Measurements from ENCODE around the gene CRACDL.
"Not testable (repeated sequence)": the region's sequence is repeated elsewhere in the genome, so short reads cannot be mapped to it uniquely, and the experiment has no call there.

CRACDL gene

DNA sequence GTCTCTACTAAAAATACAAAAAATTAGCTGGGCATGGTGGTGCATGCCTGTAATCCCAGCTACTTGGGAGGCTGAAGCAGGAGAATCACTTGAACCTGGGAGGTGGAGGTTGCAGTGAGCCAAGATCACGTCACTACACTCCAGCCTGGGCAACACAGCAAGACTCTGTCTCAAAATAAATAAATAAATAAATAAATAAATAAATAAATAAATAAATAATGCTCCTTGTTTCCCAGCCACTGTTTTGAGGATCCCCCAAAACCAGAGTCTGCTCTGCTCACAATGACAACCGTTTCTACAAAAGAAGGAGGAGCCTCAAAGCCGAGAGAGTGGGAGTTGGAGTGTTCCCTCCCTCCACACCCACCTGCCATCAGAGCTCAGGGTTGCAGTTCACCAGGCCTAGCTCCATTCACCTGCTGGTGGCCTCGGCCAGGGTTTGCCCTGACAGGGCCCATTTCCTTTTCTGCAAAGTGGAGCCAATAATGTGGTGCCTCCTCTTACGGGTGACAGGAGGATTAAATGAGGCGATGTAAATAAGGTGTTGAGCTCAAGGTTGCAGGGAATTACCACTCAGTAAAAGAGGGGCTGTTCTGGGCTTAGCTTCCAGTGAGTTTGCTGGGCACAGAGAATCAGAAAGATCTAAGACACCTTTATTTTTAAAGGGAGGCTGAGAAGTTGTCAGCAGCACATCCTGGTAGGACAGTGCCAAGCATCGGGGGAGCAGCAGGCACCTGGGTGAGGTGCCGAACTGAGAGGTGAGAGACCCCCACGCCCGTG is 25.5 kb downstream of the CRACDL start:
- Histone ChIP-seq H3K4me3 (no peak overlapping the region), H3K27ac (no peak overlapping the region)

DNA sequence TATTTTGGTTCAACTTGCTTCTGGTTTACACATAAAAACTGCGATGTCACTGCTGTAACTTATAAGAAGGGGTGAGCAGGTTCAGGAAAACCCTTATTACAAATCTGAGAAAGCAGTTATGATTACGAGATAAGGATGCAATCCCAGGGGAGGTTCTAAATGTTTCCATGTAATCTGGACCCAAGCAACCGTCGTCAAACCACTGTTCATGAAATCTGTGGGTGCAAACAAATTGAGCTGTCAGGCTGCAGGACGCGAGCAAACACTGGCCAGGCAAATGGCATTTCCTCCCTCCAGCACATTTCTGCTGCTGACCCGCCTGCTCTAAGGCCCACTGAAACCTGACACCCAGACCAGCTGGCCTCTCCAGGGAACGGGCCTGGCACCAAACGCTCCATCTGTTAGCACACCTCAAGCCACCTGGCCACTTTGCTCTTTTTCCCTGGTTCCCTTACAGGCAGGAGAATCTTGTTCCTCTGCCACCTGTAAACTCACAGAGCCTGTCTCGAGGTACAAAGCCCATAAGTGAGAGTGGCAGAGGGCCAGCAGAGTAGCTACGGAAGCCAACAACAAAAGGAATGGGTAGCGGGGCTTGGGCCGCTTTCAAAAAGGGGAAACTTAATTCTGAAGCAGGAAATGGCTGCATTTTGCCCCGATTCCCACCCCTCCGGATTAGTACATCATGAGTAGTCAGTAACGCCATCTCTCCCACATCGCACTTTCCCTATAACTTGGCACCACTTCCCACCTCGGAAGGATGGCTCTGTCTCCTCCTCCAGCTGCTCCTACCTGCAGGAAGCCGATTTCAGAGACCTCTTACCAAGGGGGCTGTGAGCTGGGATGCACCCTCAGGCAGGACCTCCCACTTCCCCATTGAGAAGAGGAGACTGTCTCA is 26.5 kb downstream of the CRACDL start:
- Histone ChIP-seq H3K27ac (no peak overlapping the region), H3K4me3 (no peak overlapping the region)

DNA sequence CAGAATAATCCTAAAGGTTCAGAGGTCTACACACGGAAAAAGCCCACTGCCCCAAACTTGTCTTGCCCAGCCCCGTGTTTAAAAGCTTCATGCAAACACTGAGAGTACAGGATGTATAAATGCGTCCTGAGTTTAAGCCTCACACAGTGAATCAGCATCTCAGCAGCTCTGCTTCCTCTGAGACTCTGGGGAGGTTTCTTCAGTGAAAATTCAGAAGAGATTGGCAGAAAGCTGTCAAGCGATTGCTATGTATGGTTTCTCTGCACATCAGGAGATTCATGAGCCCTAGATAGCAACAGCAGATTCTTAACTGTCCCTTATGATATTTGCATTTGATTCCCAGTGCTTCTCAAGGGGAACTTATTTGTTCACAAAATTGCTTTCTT is 27.1 kb downstream of the CRACDL start:
- Histone ChIP-seq H3K4me3 (no peak overlapping the region), H3K27ac (no peak overlapping the region)

- Histone ChIP-seq H3K27ac (no peak overlapping the region), H3K4me3 (no peak overlapping the region)
Measured at GRCh38 chr2:98907966-98908905, 27.8 kb downstream of the CRACDL start.

GRCh38 chr2:98907385-98907784 is 28.6 kb downstream of the CRACDL start:
- H3K27ac ChIP-seq, result no peak overlapping the region
- H3K4me3 ChIP-seq, result no peak overlapping the region

GRCh38 chr2:98903767-98904485 is 32.1 kb downstream of the CRACDL start:
- no peak overlapping the region for H3K4me3 ChIP-seq
- no peak overlapping the region for H3K27ac ChIP-seq

- Histone ChIP-seq H3K27ac (no peak overlapping the region), H3K4me3 (no peak overlapping the region)
Measured at GRCh38 chr2:98903064-98903355, 33.0 kb downstream of the CRACDL start.

- H3K27ac ChIP-seq, result no peak overlapping the region
Measured at GRCh38 chr2:98902209-98903063, 33.6 kb downstream of the CRACDL start.

GRCh38 chr2:98901702-98902101 is 34.3 kb downstream of the CRACDL start:
- Histone ChIP-seq H3K4me3 (no peak overlapping the region), H3K27ac (no peak overlapping the region)

More at GRCh38 chr2:98902209-98903063, 33.6 kb downstream of the CRACDL start:
- H3K4me3 ChIP-seq, result no peak overlapping the region

DNA sequence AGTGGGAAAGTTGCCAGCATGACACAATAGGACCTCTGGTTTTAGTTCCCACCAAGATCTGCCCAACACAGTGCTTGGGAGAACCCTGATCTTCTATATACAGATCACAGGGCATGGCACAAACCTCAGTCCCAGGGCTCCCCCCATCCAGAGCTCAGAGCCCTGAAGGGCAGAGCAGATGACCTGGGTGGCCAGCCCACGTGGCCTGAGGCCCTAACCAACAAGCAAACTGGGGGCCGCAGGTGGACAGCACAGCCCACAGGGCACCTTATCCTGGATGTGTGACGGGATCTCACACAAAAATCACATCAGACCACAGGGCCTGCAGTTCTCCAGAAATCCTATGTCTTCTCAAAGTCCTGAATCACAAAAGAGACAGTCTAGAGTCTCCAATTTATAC is 34.7 kb downstream of the CRACDL start:
- H3K27ac ChIP-seq, result no peak overlapping the region
- no peak overlapping the region for H3K4me3 ChIP-seq

DNA sequence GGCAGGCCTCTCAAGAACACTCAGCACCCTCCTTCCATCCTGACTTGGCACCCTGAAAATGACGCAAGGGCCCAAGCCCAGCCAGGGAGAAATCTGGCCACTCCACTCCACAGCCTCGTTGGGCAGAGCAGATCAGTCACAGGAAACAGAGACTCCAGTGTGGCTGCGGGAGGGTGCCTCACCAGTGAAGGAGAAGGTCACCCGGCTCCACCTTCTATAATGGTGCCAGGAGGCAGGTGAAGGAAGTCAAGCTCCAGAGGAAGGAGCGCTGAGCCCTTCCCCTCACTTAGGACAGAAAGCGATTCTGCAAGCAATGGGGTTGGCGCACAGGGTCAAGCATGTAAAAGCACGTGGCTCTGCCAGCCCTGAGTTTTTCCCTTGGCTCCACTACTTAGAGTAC is 35.3 kb downstream of the CRACDL start:
- no peak overlapping the region for H3K4me3 ChIP-seq
- no peak overlapping the region for H3K27ac ChIP-seq

- not testable (repeated sequence) for H3K27ac ChIP-seq
Measured at GRCh38 chr2:98899703-98900078, 36.3 kb downstream of the CRACDL start.

DNA sequence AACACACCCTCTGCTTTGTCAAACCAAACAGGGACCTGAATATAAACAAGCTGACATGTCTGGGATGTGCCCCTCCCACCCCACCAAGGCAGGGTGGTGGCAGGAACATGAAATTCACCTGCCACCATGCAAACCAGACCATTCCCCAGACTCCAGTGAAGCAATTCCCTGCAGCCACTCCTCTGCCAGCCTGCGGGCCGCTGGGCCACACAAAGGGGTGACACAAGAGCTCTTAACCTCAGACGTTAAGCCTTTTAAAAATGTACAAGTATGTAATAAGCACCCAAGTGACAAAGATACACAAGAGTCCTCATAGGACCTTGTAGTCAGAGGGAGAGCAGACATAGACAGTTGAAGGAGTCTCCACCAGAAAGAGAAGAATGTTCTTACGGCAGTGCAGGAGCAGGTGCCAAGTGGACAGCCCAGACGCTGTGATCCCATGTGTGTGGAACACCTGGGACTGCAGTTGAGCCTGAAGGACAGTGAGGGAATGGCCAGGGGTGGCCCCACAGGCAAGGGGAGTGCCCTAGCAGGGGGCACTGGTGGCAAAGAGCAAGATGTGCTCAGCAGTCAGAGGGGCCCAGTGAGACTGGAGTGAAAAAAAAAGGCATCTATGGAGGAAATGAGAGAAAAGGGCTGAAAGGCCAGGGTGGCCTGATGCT is 36.9 kb downstream of the CRACDL start:
- Histone ChIP-seq H3K27ac (no peak overlapping the region), H3K4me3 (no peak overlapping the region)

More at GRCh38 chr2:98899703-98900078, 36.3 kb downstream of the CRACDL start:
- H3K4me3 ChIP-seq, result not testable (repeated sequence)

DNA sequence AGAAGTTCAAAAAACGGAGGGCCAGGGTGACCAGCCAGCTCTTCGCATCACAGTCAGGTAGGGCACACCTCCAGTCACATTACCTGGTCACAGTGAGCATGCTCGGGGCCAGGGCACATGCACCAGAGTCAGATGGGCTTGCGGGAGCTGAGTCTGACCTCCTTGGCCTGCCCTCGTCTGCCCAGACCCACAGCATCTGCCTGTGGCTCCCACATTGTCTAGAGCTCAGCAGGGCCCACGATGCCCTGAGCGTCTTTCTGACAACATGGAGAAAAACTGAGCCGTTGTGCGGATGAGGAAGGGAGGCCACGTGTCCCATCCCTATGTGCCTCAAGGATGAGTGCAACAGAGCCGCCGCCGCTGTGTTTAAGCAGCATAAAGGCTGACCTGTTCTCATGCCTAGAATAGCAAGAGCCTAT is 37.6 kb downstream of the CRACDL start:
- no peak overlapping the region for H3K4me3 ChIP-seq
- no peak overlapping the region for H3K27ac ChIP-seq

DNA sequence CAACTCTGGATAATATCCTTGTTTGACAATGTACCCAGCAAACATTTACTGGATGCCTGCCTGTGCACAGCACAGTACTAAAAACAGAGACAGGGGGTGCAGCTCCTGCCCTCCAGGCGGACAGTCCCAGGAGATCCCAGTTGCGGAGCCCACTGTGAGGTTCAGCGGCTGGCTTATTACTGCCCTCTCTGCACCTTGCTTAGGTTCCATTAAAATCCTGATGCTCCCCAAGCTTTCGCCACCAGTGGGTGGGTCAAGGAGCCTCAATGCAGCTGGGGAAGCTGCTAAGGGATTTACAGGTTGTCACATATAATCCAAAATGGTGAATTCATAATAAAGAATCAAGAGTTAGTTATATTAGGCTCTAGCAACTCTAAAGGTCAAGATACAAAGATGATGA is 38.3 kb downstream of the CRACDL start:
- H3K4me3 ChIP-seq, result no peak overlapping the region
- no peak overlapping the region for H3K27ac ChIP-seq

DNA sequence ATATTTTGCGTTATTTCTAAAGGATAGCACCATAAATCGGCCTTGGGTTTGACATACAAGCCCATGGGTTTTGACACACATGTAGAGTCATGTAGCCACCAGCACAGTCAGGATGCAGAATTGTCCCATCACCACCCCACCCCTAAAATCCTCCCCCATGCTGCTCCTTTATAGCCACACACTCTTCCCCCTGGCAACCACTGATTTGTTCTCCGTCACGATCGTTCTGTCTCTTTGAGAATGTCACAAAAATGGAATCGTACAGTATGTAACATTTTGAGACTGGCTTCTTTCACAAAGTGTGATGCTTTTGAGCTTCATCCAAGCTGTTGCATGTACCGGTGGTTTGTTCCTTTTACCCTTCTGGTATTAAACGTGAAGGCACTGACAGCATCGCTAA is 39.1 kb downstream of the CRACDL start:
- H3K27ac ChIP-seq, result no peak overlapping the region
- H3K4me3 ChIP-seq, result no peak overlapping the region

DNA sequence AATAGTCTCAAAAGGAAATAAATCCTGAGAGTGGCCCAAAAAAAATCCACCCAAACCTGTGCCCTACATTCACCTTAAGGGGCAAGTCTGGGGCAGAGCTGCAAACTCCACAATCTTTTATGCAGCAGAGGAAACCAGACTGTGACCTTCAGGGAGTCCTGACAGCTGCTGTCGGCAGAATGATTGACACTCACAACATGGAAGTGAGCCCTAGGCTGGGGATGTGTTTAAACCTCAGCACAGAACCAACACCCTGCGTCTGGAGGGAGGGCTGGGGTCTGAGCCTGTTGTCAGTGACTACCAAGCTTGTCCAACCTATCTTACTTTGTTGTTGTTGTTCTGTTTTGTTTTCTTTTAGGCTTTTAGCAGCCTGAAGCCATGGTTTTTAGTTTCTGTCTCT is 39.6 kb downstream of the CRACDL start:
- H3K4me3 ChIP-seq, result no peak overlapping the region
- no peak overlapping the region for H3K27ac ChIP-seq

DNA sequence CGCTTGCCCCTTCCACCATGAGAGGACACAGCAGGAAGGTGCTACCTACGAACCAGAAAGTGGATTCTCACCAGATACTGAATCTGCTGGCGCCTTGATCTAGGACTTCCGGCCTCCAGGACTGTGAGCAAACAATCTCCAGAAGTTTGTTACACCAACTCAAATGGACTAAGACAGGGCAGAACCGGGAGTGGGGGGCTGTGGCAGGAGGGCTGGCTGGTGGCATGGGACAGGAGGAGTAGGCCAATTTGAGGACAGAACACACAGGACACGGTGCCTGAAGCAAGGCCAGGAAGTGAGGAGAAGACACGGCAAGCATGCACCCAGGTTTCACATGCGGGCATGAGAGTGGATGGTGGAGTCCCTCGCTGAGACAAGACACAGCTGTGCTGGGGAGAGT is 40.1 kb downstream of the CRACDL start:
- Histone ChIP-seq H3K4me3 (no peak overlapping the region), H3K27ac (no peak overlapping the region)
